Activated CD8-positive, alpha-beta T cell treated with anti-CD3 and anti-CD28 coated beads for 36 hours (primary cell): ENCODE data around the gene RHBG. TPM values are rescaled to one million over a fixed set of nuclear protein-coding genes. Genes with fewer than 3 reads are reported as not detected.

Experiments
- ATAC-seq: fragments of 200-7000 bp; cut with Tn5 transposase; one replicate; pipeline ENCODE4 v1.10.0; 2021; ENCODE audit warnings: mild to moderate bottlenecking, moderate library complexity
- CTCF ChIA-PET: fragments of 350-600 bp; sonication (Branson Sonifier 250); formaldehyde crosslinking; loops from one replicate; lab custom pipeline; 2021; ENCODE audit warnings: antibody characterized with exemption; lab: Charles Lee
- POLR2A ChIA-PET: fragments of 350-600 bp; sonication (Branson Sonifier 250); formaldehyde crosslinking; loops from one replicate; lab custom pipeline; 2021; ENCODE audit warnings: antibody characterized with exemption; lab: Charles Lee
- DNase-seq: peaks from one replicate; pipeline ENCODE4 v3.0.0-alpha.2; 2020
- H3K27ac Mint-ChIP-seq: one replicate; pipeline ENCODE4 v1.8.0; 2021; ENCODE audit warnings: mild to moderate bottlenecking, mixed read lengths
- H3K27me3 Mint-ChIP-seq: one replicate; pipeline ENCODE4 v1.8.0; 2021; ENCODE audit warnings: mixed read lengths
- H3K36me3 Mint-ChIP-seq: one replicate; pipeline ENCODE4 v1.8.0; 2021; ENCODE audit warnings: low read depth, mixed read lengths
- H3K4me1 Mint-ChIP-seq: one replicate; pipeline ENCODE4 v1.8.0; 2021; ENCODE audit warnings: low read depth, mixed read lengths
- H3K4me3 Mint-ChIP-seq: one replicate; pipeline ENCODE4 v1.8.0; 2021; ENCODE audit warnings: mild to moderate bottlenecking, moderate library complexity, mixed read lengths
- H3K9me3 Mint-ChIP-seq: one replicate; pipeline ENCODE4 v1.8.0; 2021; ENCODE audit warnings: mixed read lengths
- intact Hi-C: fragments of 100-400 bp; cut with micrococcal nuclease; formaldehyde crosslinking; loops from one replicate; pipeline ENCODE4 v1.10.0; 2022
- total RNA-seq, 2 experiments: library from RNA; stranded (reverse); gene quantifications; one replicate each; pipeline ENCODE4 v1.2.3, GENCODE V29; 2021
- TF ChIP-seq, protein P1 (sequence below): fragments of 200-600 bp; IDR thresholded peaks from one replicate; pipeline ENCODE4 v1.8.0; 2022; ENCODE audit warnings: antibody characterized with exemption, mild to moderate bottlenecking

RHBG gene
- total RNA-seq, 2 experiments from 2014 or later = not detected

DNA sequence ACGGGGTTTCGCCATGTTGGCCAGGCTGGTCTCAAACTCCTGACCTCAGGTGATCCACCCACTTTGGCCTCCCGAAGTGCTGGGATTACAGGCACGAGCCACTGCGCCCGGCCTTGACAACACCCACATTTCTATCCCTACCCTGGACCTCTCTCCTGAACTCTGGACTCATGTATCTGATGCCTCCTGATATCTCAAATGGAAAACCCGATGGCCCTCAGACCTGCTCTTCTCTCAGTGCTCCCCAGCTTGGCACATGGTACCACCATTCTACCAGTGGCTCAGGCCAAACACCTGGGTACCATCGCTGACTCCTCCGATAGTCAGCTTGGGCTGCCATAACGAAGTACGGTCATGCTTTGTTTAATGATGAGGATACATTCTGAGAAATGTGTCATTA lies 8.5 kb upstream of the RHBG start:
- Mint-ChIP-seq H3K9me3 (no peaks in the 10 kb centered on the region), H3K36me3 (no peaks in the 10 kb centered on the region), H3K27me3 (peaks cover 25% of the 10 kb centered on the region), H3K4me3 (no peak overlapping the region), H3K27ac (no peak overlapping the region), H3K4me1 (peaks cover 8% of the 10 kb centered on the region)
- intact Hi-C loops = no loop called here
- TF ChIP-seq, protein P1, sequence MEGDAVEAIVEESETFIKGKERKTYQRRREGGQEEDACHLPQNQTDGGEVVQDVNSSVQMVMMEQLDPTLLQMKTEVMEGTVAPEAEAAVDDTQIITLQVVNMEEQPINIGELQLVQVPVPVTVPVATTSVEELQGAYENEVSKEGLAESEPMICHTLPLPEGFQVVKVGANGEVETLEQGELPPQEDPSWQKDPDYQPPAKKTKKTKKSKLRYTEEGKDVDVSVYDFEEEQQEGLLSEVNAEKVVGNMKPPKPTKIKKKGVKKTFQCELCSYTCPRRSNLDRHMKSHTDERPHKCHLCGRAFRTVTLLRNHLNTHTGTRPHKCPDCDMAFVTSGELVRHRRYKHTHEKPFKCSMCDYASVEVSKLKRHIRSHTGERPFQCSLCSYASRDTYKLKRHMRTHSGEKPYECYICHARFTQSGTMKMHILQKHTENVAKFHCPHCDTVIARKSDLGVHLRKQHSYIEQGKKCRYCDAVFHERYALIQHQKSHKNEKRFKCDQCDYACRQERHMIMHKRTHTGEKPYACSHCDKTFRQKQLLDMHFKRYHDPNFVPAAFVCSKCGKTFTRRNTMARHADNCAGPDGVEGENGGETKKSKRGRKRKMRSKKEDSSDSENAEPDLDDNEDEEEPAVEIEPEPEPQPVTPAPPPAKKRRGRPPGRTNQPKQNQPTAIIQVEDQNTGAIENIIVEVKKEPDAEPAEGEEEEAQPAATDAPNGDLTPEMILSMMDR = no peak
- CTCF ChIA-PET = interaction anchor here (2.3 to 7.4 kb wide), 3 partner anchors 25 to 264 kb away, joined by 8 to 70 read pairs (median 27); no protein-coding TSS in a partner anchor
- POLR2A ChIA-PET = no interaction called here
- DNase-seq (no peak), ATAC-seq (no peak)

DNA sequence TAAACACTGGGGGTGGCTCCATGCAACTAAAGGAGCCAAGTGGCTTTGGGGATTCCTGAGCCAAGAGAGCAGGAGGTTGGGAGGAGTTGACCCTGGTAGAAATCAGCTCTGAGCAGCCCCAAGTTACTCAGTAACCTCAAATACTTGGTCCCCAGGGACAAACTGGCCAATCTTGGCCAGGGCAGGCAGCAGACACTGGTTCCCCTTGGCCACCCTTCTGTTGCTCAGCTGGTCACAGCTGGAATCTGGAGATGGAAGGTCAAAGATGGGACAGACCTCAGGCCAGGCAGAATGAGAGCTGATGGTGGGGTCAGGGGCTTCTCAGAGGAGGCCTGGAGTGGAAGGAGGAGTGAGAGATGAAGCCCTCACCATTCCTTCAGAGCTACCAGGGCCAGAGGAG lies 3.3 kb upstream of the RHBG start:
- H3K9me3 Mint-ChIP-seq = no peaks in the 10 kb centered on the region
- ATAC-seq = no peak
- H3K4me1 Mint-ChIP-seq = peaks cover 2% of the 10 kb centered on the region
- no peaks in the 10 kb centered on the region for H3K36me3 Mint-ChIP-seq
- no peak overlapping the region for H3K27ac Mint-ChIP-seq
- no peak overlapping the region for H3K4me3 Mint-ChIP-seq
- POLR2A ChIA-PET = no interaction called here
- CTCF ChIA-PET = interaction anchor here (1.1 to 1.5 kb wide), 3 partner anchors 19 to 80 kb away, joined by 3 to 9 read pairs (median 4); no protein-coding TSS in a partner anchor
- peaks cover 34% of the 10 kb centered on the region for H3K27me3 Mint-ChIP-seq
- no peak for DNase-seq
- TF ChIP-seq, protein P1 = no peak
- intact Hi-C loops = no loop called here

DNA sequence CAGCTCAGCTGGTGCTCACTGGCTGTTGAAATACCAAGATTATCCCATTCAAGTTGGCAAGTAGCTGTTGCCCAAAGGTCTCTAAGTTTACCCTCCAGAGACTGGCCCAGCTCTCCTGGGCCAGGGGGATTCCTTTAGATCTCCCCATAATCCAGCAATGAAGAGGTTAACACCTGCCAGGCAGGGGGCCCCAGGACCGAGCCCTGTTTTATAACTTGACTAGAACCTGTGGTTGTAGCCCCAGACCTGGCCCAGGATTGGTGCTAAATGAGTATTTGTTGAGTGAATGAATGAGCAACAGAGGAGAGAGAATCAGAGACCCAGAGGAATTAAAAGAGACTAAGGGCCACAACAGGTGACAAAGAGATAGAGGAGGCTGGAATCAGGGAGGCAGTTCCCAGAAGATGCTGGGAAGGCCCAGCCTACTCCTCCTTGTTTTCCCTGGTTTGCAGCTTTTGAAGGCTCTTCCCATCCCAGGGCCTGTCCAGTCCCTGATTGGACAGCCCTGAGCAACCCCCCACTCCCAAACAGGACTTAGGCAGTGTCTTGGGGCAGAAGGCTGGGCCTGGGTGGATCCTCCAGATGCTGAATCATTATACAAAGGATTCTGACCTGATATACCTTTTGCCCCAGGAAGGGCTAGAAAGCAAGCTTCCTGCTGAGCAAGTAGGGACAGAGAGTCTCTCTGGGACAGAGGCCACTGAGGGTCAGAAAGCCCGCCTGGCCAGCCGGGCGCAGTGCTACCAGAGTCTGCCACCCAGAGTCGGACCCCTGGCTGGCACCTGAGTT lies 2.4 kb upstream of the RHBG start:
- Mint-ChIP-seq H3K4me3 (no peak overlapping the region), H3K27ac (no peak overlapping the region), H3K4me1 (peaks cover 2% of the 10 kb centered on the region), H3K27me3 (peaks cover 37% of the 10 kb centered on the region), H3K36me3 (no peaks in the 10 kb centered on the region), H3K9me3 (no peaks in the 10 kb centered on the region)
- ChIA-PET POLR2A (no interaction called here), CTCF (interaction anchor here (0.7 to 1.5 kb wide), 4 partner anchors 19 to 79 kb away, joined by 3 to 9 read pairs (median 4); no protein-coding TSS in a partner anchor)
- no peak for DNase-seq
- intact Hi-C loops = no loop called here
- TF ChIP-seq, protein P1 = no peak
- no peak for ATAC-seq

DNA sequence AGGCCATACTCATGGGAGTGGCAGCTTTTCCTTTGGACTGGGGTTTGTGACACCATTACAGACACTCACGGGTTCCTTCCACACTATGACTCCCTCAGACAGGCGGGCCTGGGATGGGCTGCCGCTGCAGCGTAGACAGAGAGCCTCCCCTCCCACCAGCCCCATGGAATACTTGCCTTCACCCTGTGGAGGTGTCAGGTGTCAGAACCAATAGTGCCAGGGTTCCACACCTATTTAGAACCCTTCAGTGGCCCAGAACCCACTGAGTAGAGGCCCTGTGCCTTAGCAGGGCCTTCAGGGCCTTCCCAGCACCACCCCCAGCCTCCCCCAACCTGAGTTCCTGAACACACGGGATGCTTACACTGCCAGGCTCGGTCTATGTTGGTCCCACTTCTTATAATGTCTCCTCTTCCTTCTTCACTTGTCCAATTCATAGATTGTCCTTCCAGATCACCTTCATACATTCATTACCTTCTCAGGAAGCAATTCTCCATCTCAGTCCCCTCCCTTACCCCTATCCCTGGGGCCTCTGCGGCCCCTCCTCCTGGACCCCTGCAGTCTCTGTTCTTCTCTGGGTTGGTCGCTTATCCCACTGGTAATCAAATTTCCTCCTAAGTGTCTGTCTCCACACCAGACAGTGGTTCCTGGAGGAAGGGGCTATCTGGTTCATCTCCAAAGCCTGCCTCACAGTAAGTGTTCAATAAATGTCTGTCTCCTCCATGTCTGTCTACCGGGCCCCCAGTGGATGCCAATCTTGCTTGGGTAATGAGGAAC lies 1.4 kb upstream of the RHBG start:
- H3K4me1 Mint-ChIP-seq = peaks cover 2% of the 10 kb centered on the region
- H3K36me3 Mint-ChIP-seq = no peaks in the 10 kb centered on the region
- H3K27me3 Mint-ChIP-seq = peaks cover 43% of the 10 kb centered on the region
- no peak overlapping the region for H3K27ac Mint-ChIP-seq
- intact Hi-C loops = no loop called here
- ATAC-seq (no peak), DNase-seq (no peak)
- no peak overlapping the region for H3K4me3 Mint-ChIP-seq
- TF ChIP-seq, protein P1 = no peak
- CTCF ChIA-PET = interaction anchor here (0.7 kb wide), 1 partner anchor 18 kb away, joined by 3 read pairs; no protein-coding TSS in a partner anchor
- H3K9me3 Mint-ChIP-seq = no peaks in the 10 kb centered on the region
- POLR2A ChIA-PET = no interaction called here
